Kidney epithelial cell (primary cell): ENCODE measurements around the gene OLIG3. TPM values are rescaled to one million over a fixed set of nuclear protein-coding genes. Genes with fewer than 3 reads are reported as not detected.

Experiments used
- DNase-seq: peaks from one replicate; pipeline ENCODE4 v3.0.0-alpha.2; 2010; ENCODE audit warnings: low read depth
- H3K27me3 ChIP-seq: 2 replicates; pipeline ENCODE4 v1.6.0; 2011; ENCODE audit warnings: low read length; ENCODE audit not compliant: control insufficient read depth, insufficient read depth
- H3K36me3 ChIP-seq: 2 replicates; pipeline ENCODE4 v1.5.1; 2011; ENCODE audit warnings: low read length; ENCODE audit not compliant: control insufficient read depth, insufficient read depth
- H3K4me3 ChIP-seq: 2 replicates; pipeline ENCODE4 v1.5.1; 2011; ENCODE audit warnings: low read depth, mild to moderate bottlenecking, control low read depth, low read length
- total RNA-seq: library from RNA; depleted of rRNA; stranded (reverse); fragments of >200 nt; gene quantifications from 2 replicates; pipeline ENCODE4 v1.2.3, GENCODE V29; 2015
- TF ChIP-seq, protein P1 (sequence below): IDR thresholded peaks from 2 replicates; pipeline ENCODE4 v1.5.1; 2011; ENCODE audit warnings: mild to moderate bottlenecking, moderate library complexity, low read length, control low read depth, inconsistent platforms; ENCODE audit not compliant: insufficient read depth, poor library complexity, severe bottlenecking

Gene OLIG3
- total RNA-seq, 1 donor from 2014 or later: not detected

- TF ChIP-seq, protein P1, sequence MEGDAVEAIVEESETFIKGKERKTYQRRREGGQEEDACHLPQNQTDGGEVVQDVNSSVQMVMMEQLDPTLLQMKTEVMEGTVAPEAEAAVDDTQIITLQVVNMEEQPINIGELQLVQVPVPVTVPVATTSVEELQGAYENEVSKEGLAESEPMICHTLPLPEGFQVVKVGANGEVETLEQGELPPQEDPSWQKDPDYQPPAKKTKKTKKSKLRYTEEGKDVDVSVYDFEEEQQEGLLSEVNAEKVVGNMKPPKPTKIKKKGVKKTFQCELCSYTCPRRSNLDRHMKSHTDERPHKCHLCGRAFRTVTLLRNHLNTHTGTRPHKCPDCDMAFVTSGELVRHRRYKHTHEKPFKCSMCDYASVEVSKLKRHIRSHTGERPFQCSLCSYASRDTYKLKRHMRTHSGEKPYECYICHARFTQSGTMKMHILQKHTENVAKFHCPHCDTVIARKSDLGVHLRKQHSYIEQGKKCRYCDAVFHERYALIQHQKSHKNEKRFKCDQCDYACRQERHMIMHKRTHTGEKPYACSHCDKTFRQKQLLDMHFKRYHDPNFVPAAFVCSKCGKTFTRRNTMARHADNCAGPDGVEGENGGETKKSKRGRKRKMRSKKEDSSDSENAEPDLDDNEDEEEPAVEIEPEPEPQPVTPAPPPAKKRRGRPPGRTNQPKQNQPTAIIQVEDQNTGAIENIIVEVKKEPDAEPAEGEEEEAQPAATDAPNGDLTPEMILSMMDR: no peak
- DNase-seq: no peak
- no peak overlapping the region for H3K4me3 ChIP-seq
- no peaks in the 10 kb centered on the region for H3K36me3 ChIP-seq
- peaks cover 83% of the 10 kb centered on the region for H3K27me3 ChIP-seq
These were observed 951 bp upstream of the OLIG3 start for GRCh38 chr6:137494988-137495702.

- no peak for DNase-seq
- Histone ChIP-seq H3K27me3 (peaks cover 96% of the 10 kb centered on the region), H3K4me3 (no peak overlapping the region), H3K36me3 (no peaks in the 10 kb centered on the region)
- TF ChIP-seq, protein P1: no peak
These were observed 766 bp downstream of the OLIG3 start for GRCh38 chr6:137493218-137494038.

- TF ChIP-seq, protein P1: no peak
- no peak for DNase-seq
- H3K27me3 ChIP-seq: peaks cover 97% of the 10 kb centered on the region
- H3K4me3 ChIP-seq: no peak overlapping the region
- H3K36me3 ChIP-seq: no peaks in the 10 kb centered on the region
These were observed 1.6 kb downstream of the OLIG3 start for GRCh38 chr6:137492289-137493217.

GRCh38 chr6:137491478-137491877, 2.7 kb downstream of the OLIG3 start:
- TF ChIP-seq, protein P1: no peak
- Histone ChIP-seq H3K4me3 (no peak overlapping the region), H3K36me3 (no peaks in the 10 kb centered on the region), H3K27me3 (peaks cover 96% of the 10 kb centered on the region)
- DNase-seq: no peak

GRCh38 chr6:137490961-137491360, 3.2 kb downstream of the OLIG3 start:
- TF ChIP-seq, protein P1: no peak
- Histone ChIP-seq H3K4me3 (no peak overlapping the region), H3K36me3 (no peaks in the 10 kb centered on the region), H3K27me3 (peaks cover 94% of the 10 kb centered on the region)
- DNase-seq: no peak
